ENCODE measurements around the gene PRTN3.

The PRTN3 gene

GRCh38 chr19:803686-804418 is 36.9 kb upstream of the PRTN3 start:
- DNase-seq (ENCODE audit: low spot score) = no peak

GRCh38 chr19:804419-805165 is 36.2 kb upstream of the PRTN3 start:
- DNase-seq (ENCODE audit: low spot score) = no peak

GRCh38 chr19:805166-805551 is 35.6 kb upstream of the PRTN3 start:
- DNase-seq (ENCODE audit: low spot score) = no peak

- no peak for DNase-seq (ENCODE audit: low spot score)
These were observed 34.9 kb upstream of the PRTN3 start for GRCh38 chr19:805600-806550.

- DNase-seq (ENCODE audit: low spot score) = no peak
These were observed 33.9 kb upstream of the PRTN3 start for GRCh38 chr19:806815-807421.

GRCh38 chr19:807627-808422 is 33.0 kb upstream of the PRTN3 start:
- no peak for DNase-seq (ENCODE audit: low spot score)

- no peak for DNase-seq (ENCODE audit: low spot score)
These were observed 32.4 kb upstream of the PRTN3 start for GRCh38 chr19:808423-808775.

- no peak for DNase-seq (ENCODE audit: low spot score)
These were observed 30.5 kb upstream of the PRTN3 start for GRCh38 chr19:810077-810855.

GRCh38 chr19:810883-811489 is 29.8 kb upstream of the PRTN3 start:
- DNase-seq (ENCODE audit: low spot score) = no peak

GRCh38 chr19:811506-812048 is 29.2 kb upstream of the PRTN3 start:
- DNase-seq (ENCODE audit: low spot score) = no peak

- no peak for DNase-seq (ENCODE audit: low spot score)
These were observed 28.6 kb upstream of the PRTN3 start for GRCh38 chr19:812049-812746.

GRCh38 chr19:812747-813218 is 28.0 kb upstream of the PRTN3 start:
- DNase-seq (ENCODE audit: low spot score) = no peak

GRCh38 chr19:813219-814151 is 27.3 kb upstream of the PRTN3 start:
- DNase-seq (ENCODE audit: low spot score) = no peak

- no peak for DNase-seq (ENCODE audit: low spot score)
These were observed 26.4 kb upstream of the PRTN3 start for GRCh38 chr19:814152-815078.

GRCh38 chr19:815079-815774 is 25.6 kb upstream of the PRTN3 start:
- no peak for DNase-seq (ENCODE audit: low spot score)

All from ecto neural progenitor cell (in vitro differentiated cells).